IPS DF 6.9 (cell line): Measurements from ENCODE around the gene ACOT11.

Experiments
- DNase-seq: peaks from one replicate; pipeline ENCODE4 v3.0.0-alpha.2; 2013; ENCODE audit warnings: low read depth, low spot score
- H3K27ac ChIP-seq: one replicate; pipeline ENCODE4 v1.5.1; 2013; ENCODE audit warnings: low read length, control low read depth
- H3K27me3 ChIP-seq: 2 replicates; pipeline ENCODE4 v1.6.1; 2013; ENCODE audit warnings: mild to moderate bottlenecking, low read length; ENCODE audit not compliant: control insufficient read depth, insufficient read depth
- H3K36me3 ChIP-seq: 2 replicates; pipeline ENCODE4 v1.6.1; 2013; ENCODE audit warnings: low read length; ENCODE audit not compliant: control insufficient read depth, insufficient read depth
- H3K4me1 ChIP-seq: 2 replicates; pipeline ENCODE4 v1.6.1; 2013; ENCODE audit warnings: low read length; ENCODE audit not compliant: control insufficient read depth, insufficient read depth
- H3K4me3 ChIP-seq: 2 replicates; pipeline ENCODE4 v1.5.1; 2013; ENCODE audit warnings: mild to moderate bottlenecking, low read length
- H3K9me3 ChIP-seq: 2 replicates; pipeline ENCODE4 v1.6.1; 2013; ENCODE audit warnings: low read length, inconsistent platforms; ENCODE audit not compliant: control insufficient read depth, insufficient read depth
- WGBS: extraction: QIAGEN DNeasy Blood & Tissue Kit; methylation state at CpG from one replicate; pipeline ENCODE4 v1.1.7; 2013; ENCODE audit warnings: mixed read lengths, missing lambda C conversion rate; ENCODE audit not compliant: insufficient read length, insufficient coverage; 5-methylcytosine and 5-hydroxymethylcytosine counted together

ACOT11 gene

DNA sequence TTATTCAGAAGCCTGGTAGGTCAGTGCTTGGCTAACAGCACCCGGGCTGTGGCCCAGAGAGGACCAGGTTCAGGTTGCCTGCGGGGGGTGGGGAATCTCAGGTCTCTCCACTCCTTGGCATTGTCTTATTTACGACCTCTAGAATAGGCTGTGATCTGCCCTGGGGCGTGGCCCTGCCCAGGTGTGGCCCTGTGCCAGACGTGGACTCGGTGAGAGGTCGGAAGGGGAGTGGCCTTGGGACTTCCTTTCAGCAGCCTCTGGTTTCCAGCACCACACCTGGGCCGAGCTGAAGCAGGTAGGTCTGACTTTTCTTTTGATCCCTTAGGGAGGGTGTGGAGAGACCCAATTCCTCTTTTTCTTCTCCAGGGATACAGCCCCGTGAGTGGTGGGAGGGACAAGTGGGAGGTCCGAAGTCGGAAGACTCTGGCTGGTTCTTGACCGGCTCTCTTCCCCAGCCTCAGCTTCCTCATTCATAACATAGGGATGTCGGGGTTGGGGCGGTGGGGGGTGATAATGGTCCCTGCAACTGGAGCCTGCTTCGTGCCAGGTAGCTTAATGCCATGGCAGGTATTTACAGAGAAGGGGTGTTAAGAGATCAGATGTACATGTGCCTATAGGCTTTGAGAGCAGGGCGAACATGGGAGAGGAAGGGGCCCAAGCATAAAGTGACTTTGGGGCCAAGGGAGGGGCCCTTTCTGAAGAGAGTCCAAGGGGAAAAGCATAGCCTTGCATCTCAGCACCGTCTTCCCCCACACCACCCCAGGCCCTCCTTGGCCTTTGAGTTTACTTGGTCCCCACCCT lies 16.5 kb downstream of the ACOT11 start:
- Histone ChIP-seq H3K27me3 (no peaks in the 10 kb centered on the region), H3K4me3 (no peak overlapping the region), H3K36me3 (no peaks in the 10 kb centered on the region), H3K4me1 (peaks cover 3% of the 10 kb centered on the region; the same call in 1 of the 2 replicates), H3K27ac (no peak overlapping the region), H3K9me3 (no peaks in the 10 kb centered on the region)
- no peak for DNase-seq
- no CpG with 5 or more reads among the region's 17 CpGs for WGBS

GRCh38 chr1:54565113-54565501 lies 17.1 kb downstream of the ACOT11 start:
- no peak overlapping the region for H3K27ac ChIP-seq
- no peak for DNase-seq
- H3K4me3 ChIP-seq = no peak overlapping the region
- no peaks in the 10 kb centered on the region for H3K36me3 ChIP-seq
- H3K4me1 ChIP-seq = peaks cover 4% of the 10 kb centered on the region
- no peaks in the 10 kb centered on the region for H3K27me3 ChIP-seq
- WGBS = no CpG with 5 or more reads among the region's 4 CpGs
- no peaks in the 10 kb centered on the region for H3K9me3 ChIP-seq

- WGBS = no CpG with 5 or more reads among the region's 5 CpGs
- Histone ChIP-seq H3K4me3 (no peak overlapping the region), H3K9me3 (no peaks in the 10 kb centered on the region), H3K27ac (no peak overlapping the region), H3K27me3 (no peaks in the 10 kb centered on the region), H3K4me1 (peaks cover 8% of the 10 kb centered on the region), H3K36me3 (no peaks in the 10 kb centered on the region)
- DNase-seq = no peak
Measured at GRCh38 chr1:54566438-54567141, 18.6 kb downstream of the ACOT11 start.

GRCh38 chr1:54567961-54568360 lies 19.9 kb downstream of the ACOT11 start:
- H3K4me1 ChIP-seq = peaks cover 12% of the 10 kb centered on the region
- H3K27ac ChIP-seq = no peak overlapping the region
- H3K9me3 ChIP-seq = no peaks in the 10 kb centered on the region
- DNase-seq = no peak
- no peaks in the 10 kb centered on the region for H3K27me3 ChIP-seq
- H3K4me3 ChIP-seq = no peak overlapping the region
- H3K36me3 ChIP-seq = no peaks in the 10 kb centered on the region
- WGBS = no CpG with 5 or more reads among the region's 5 CpGs

DNA sequence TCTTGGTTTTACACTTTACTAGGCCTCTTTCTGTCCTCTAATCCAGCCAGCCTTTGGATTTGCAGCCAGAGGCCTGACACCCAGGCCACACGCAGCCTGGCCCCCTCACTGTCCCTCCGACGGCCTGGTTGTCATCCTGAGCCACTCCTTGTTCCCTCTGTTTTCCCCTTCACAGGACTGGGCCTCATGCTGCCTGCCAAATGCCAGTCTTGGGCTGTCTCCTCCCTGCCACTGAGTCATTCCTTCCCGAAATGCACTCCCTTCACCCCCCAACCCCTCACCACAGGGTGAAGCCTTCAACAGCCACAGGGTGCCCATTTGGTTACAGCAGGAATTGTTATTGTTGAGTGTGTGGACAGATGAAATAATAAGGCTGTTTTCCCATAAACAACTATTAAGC lies 21.3 kb downstream of the ACOT11 start:
- DNase-seq = no peak
- Histone ChIP-seq H3K27ac (no peak overlapping the region), H3K4me3 (no peak overlapping the region), H3K36me3 (no peaks in the 10 kb centered on the region), H3K27me3 (no peaks in the 10 kb centered on the region), H3K4me1 (peaks cover 12% of the 10 kb centered on the region), H3K9me3 (no peaks in the 10 kb centered on the region)
- no CpG with 5 or more reads among the region's 4 CpGs for WGBS

GRCh38 chr1:54570161-54570560 lies 22.1 kb downstream of the ACOT11 start:
- no CpG with 5 or more reads among the region's 5 CpGs for WGBS
- H3K9me3 ChIP-seq = no peaks in the 10 kb centered on the region
- no peak overlapping the region for H3K27ac ChIP-seq
- DNase-seq = no peak
- peaks cover 15% of the 10 kb centered on the region for H3K4me1 ChIP-seq
- no peak overlapping the region for H3K4me3 ChIP-seq
- no peaks in the 10 kb centered on the region for H3K36me3 ChIP-seq
- no peaks in the 10 kb centered on the region for H3K27me3 ChIP-seq

DNA sequence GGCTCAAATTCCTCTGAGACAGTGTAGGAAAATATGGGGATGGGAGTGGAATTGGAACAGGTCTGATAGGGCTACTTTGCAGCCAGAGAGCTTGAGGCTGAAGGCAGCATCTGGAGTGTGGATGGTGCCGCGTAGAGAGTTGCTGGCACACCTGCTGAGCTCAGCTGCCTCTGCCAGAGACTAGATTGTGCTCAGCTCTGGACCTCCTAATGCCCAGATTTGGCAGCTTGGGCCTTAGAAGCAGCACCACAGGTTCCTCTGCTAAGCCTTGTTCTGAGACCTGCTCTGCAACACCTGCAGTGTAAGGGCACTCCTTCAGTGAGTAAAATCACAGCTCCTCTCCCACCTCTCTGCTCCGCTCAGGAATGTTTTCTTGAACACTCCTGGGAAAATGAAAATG lies 23.3 kb downstream of the ACOT11 start:
- Histone ChIP-seq H3K27me3 (no peaks in the 10 kb centered on the region), H3K4me1 (peaks cover 20% of the 10 kb centered on the region), H3K27ac (no peak overlapping the region), H3K9me3 (no peaks in the 10 kb centered on the region), H3K4me3 (no peak overlapping the region), H3K36me3 (no peaks in the 10 kb centered on the region)
- WGBS = no CpG with 5 or more reads among the region's 3 CpGs
- DNase-seq = no peak

- H3K27ac ChIP-seq = no peak overlapping the region
- no peaks in the 10 kb centered on the region for H3K9me3 ChIP-seq
- H3K4me1 ChIP-seq = peaks cover 20% of the 10 kb centered on the region
- WGBS = no CpG with 5 or more reads among the region's 8 CpGs
- no peak overlapping the region for H3K4me3 ChIP-seq
- H3K36me3 ChIP-seq = no peaks in the 10 kb centered on the region
- DNase-seq = no peak
- no peaks in the 10 kb centered on the region for H3K27me3 ChIP-seq
Measured at GRCh38 chr1:54571803-54572541, 23.9 kb downstream of the ACOT11 start.

DNA sequence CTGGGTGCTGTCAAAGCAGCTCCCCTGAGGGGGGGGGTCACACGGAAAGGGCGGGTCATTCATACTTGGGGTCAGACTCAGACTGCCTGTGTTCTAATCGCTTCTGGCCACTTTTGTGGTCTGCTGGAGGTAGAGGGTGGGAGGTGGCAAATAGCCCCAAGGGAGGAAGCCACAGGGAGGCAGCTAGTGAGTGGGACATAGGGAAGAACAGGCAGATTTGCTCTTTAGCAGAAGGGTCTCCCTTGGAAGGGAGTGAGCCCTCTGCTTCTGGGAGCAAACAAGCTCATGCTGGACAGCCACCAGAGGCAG lies 24.5 kb downstream of the ACOT11 start:
- Histone ChIP-seq H3K4me1 (peaks cover 20% of the 10 kb centered on the region), H3K27ac (no peak overlapping the region), H3K4me3 (no peak overlapping the region), H3K27me3 (no peaks in the 10 kb centered on the region), H3K9me3 (no peaks in the 10 kb centered on the region), H3K36me3 (no peaks in the 10 kb centered on the region)
- no CpG with 5 or more reads among the region's 3 CpGs for WGBS
- DNase-seq = no peak

DNA sequence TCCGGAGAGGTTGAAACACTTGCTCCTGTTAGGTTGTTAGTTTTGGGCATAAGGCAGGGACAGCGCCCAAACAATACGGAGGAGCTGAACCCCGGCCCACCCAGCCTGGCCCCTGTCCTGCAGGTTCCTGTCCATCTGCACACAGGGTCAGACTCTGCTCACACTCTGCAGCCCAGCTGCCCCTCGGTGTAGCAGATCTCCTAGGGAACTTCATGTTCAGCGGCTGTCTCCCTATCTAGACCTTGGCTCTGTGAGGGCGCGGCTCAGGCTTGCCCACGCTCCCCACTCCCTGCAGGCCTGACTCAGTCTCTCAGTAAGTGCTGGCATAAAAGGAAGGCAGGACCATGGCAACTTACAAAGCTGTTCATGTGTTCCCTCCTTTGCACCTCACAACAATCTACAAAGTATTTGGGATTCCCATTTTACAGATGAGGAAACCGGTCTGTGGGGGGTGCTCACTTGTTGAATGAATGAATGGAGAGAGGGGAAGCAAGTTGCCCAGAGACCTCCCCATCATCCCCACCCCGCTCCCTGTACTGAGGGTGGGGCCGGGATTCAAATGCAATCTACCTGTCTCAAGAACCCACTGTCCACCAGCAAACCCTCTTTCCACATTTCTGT lies 26.2 kb downstream of the ACOT11 start:
- Histone ChIP-seq H3K4me1 (peaks cover 20% of the 10 kb centered on the region), H3K4me3 (no peak overlapping the region), H3K9me3 (no peaks in the 10 kb centered on the region), H3K27ac (no peak overlapping the region), H3K27me3 (no peaks in the 10 kb centered on the region), H3K36me3 (no peaks in the 10 kb centered on the region)
- no CpG with 5 or more reads among the region's 12 CpGs for WGBS
- DNase-seq = no peak
